HepG2 (cell line): ENCODE measurements around the gene ACTN4. TPM values are rescaled to one million over a fixed set of nuclear protein-coding genes. Genes with fewer than 3 reads are reported as not detected.

Experiments
- DMTF1 ChIP-seq: sonication (generic); formaldehyde crosslinking; IDR thresholded peaks from 2 replicates; pipeline ENCODE4 v1.4.0; 2020; ENCODE audit warnings: mild to moderate bottlenecking, missing genetic modification reagents
- ESRRA ChIP-seq: sonication (generic); formaldehyde crosslinking; IDR thresholded peaks from 2 replicates; pipeline ENCODE4 v1.5.1; 2020; ENCODE audit warnings: mild to moderate bottlenecking, low read depth, missing genetic modification reagents
- FOXK1 ChIP-seq: sonication (generic); formaldehyde crosslinking; IDR thresholded peaks from 2 replicates; pipeline ENCODE4 v1.4.0; 2020; ENCODE audit warnings: low read depth, missing genetic modification reagents, borderline replicate concordance
- KLF11 ChIP-seq: IDR thresholded peaks from 2 replicates; pipeline ENCODE4 v1.6.1; 2016; ENCODE audit warnings: missing compliant biosample characterization
- MBNL3 ChIP-seq: fragments of 250-450 bp; sonication (Bioruptor Pico); conservative IDR thresholded peaks from 2 replicates; pipeline ENCODE4 v1.8.0; 2022; ENCODE audit warnings: mild to moderate bottlenecking, inconsistent platforms
- MXI1 ChIP-seq: IDR thresholded peaks from 3 replicates; pipeline ENCODE4 v1.6.1; 2012; ENCODE audit warnings: low read depth, low read length, inconsistent platforms, borderline replicate concordance
- NFATC3 ChIP-seq: sonication (generic); formaldehyde crosslinking; IDR thresholded peaks from 2 replicates; pipeline ENCODE4 v1.5.1; 2020; ENCODE audit warnings: mild to moderate bottlenecking, missing genetic modification reagents
- PHF21A ChIP-seq: sonication (generic); formaldehyde crosslinking; IDR thresholded peaks from 2 replicates; pipeline ENCODE4 v1.5.0; 2020; ENCODE audit warnings: mild to moderate bottlenecking, missing genetic modification reagents
- PREB ChIP-seq: sonication (generic); formaldehyde crosslinking; IDR thresholded peaks from 2 replicates; pipeline ENCODE4 v1.4.0; 2020; ENCODE audit warnings: missing genetic modification reagents
- REL ChIP-seq: sonication (generic); formaldehyde crosslinking; conservative IDR thresholded peaks from 2 replicates; pipeline ENCODE4 v1.8.0; 2022; ENCODE audit warnings: mild to moderate bottlenecking, missing genetic modification reagents, moderate library complexity
- SNAI1 ChIP-seq: sonication (generic); formaldehyde crosslinking; IDR thresholded peaks from 2 replicates; pipeline ENCODE4 v1.5.0; 2020; ENCODE audit warnings: mild to moderate bottlenecking, missing genetic modification reagents, borderline replicate concordance
- SP140L ChIP-seq: sonication (generic); formaldehyde crosslinking; IDR thresholded peaks from 2 replicates; pipeline ENCODE4 v1.4.0; 2020; ENCODE audit warnings: missing genetic modification reagents, borderline replicate concordance
- SP2 ChIP-seq: sonication (generic); formaldehyde crosslinking; IDR thresholded peaks from 2 replicates; pipeline ENCODE4 v1.5.1; 2020; ENCODE audit warnings: mild to moderate bottlenecking, missing genetic modification reagents
- SRSF1 ChIP-seq: fragments of 200-400 bp; formaldehyde crosslinking; optimal IDR thresholded peaks from 2 replicates; pipeline ENCODE3; 2017; ENCODE audit warnings: mild to moderate bottlenecking, low read depth, low read length, moderate library complexity
- SRSF9 ChIP-seq: fragments of 200-400 bp; formaldehyde crosslinking; IDR thresholded peaks from 2 replicates; pipeline ENCODE4 v1.6.1; 2018; ENCODE audit warnings: borderline replicate concordance, mild to moderate bottlenecking, low read depth, low read length; ENCODE audit not compliant: insufficient read depth, poor library complexity, severe bottlenecking
- YY1 ChIP-seq: IDR thresholded peaks from 2 replicates; pipeline ENCODE4 v1.6.1; 2011; ENCODE audit warnings: low read length, low read depth, moderate library complexity, mild to moderate bottlenecking; ENCODE audit not compliant: insufficient read depth, insufficient replicate concordance
- ZFYVE20 ChIP-seq: sonication (generic); formaldehyde crosslinking; IDR thresholded peaks from 2 replicates; pipeline ENCODE4 v1.8.0; 2023; ENCODE audit warnings: low read depth, mild to moderate bottlenecking, moderate library complexity, missing genetic modification reagents, borderline replicate concordance
- ZMAT5 ChIP-seq: sonication (generic); formaldehyde crosslinking; IDR thresholded peaks from 2 replicates; pipeline ENCODE4 v1.5.0; 2020; ENCODE audit warnings: mild to moderate bottlenecking, low read depth, missing genetic modification reagents, borderline replicate concordance
- ZNF225 ChIP-seq: sonication (generic); formaldehyde crosslinking; IDR thresholded peaks from 2 replicates; pipeline ENCODE4 v1.4.0; 2020; ENCODE audit warnings: mild to moderate bottlenecking, missing genetic modification reagents
- ZNF280B ChIP-seq: sonication (generic); formaldehyde crosslinking; IDR thresholded peaks from 2 replicates; pipeline ENCODE4 v1.5.0; 2020; ENCODE audit warnings: missing genetic modification reagents, mild to moderate bottlenecking, borderline replicate concordance
- ZNF333 ChIP-seq: sonication (generic); formaldehyde crosslinking; IDR thresholded peaks from 2 replicates; pipeline ENCODE4 v1.4.0; 2020; ENCODE audit warnings: mild to moderate bottlenecking, missing genetic modification reagents, borderline replicate concordance
- ZNF558 ChIP-seq: sonication (generic); formaldehyde crosslinking; IDR thresholded peaks from 2 replicates; pipeline ENCODE4 v1.9.0; 2022; ENCODE audit warnings: mild to moderate bottlenecking, missing genetic modification reagents, borderline replicate concordance
- ZNF766 ChIP-seq: sonication (generic); formaldehyde crosslinking; IDR thresholded peaks from 2 replicates; pipeline ENCODE4 v1.5.0; 2020; ENCODE audit warnings: missing genetic modification reagents, borderline replicate concordance
- ZSCAN22 ChIP-seq: sonication (generic); formaldehyde crosslinking; IDR thresholded peaks from 2 replicates; pipeline ENCODE4 v1.4.0; 2020; ENCODE audit warnings: mild to moderate bottlenecking, missing genetic modification reagents
- ZSCAN29 ChIP-seq: sonication (generic); formaldehyde crosslinking; conservative IDR thresholded peaks from 2 replicates; pipeline ENCODE4 v1.4.0; 2020; ENCODE audit warnings: mild to moderate bottlenecking, missing genetic modification reagents
- polyA plus RNA-seq, 8 experiments: library from polyadenylated mRNA; depleted of rRNA in 3 of 8; stranded (reverse) in 7 of 8; unstranded in 1 of 8; fragments of >200 nt; fragmentation: Illumina TruSeq in 4 of 8; extraction: Trizol in 4 of 8; gene quantifications; 2 replicates each; pipeline versions ENCODE4 v1.2.1 to v1.2.3, GENCODE V29; 2011 to 2016; ENCODE audit warnings: low read depth in 4 of 8, missing spikeins in 1 of 8, mixed read lengths in 1 of 8; ENCODE audit not compliant: insufficient read depth in 1 of 8
- total RNA-seq, 5 experiments: library from RNA; depleted of rRNA; stranded (reverse); fragments of >200 nt; fragmentation: Illumina TruSeq; extraction: Trizol; gene quantifications; 2 replicates each; pipeline ENCODE4 v1.2.3, GENCODE V29; 2016; ENCODE audit warnings: low read depth in 1 of 5

Gene ACTN4
- total and polyA plus RNA-seq, 2 of the 13 experiments (the other 11 are each of a cell fraction or from before 2014, with no cell fraction given): 171 to 192 TPM

GRCh38 chr19:38759590-38760003 is 112.1 kb downstream of the ACTN4 start (continued):
- TF ChIP-seq DMTF1 (CRISPR knock-in tag): no peak
- TF ChIP-seq SRSF1: no peak
- no peak for TF ChIP-seq NFATC3 (CRISPR knock-in tag)
- TF ChIP-seq YY1: no peak
- TF ChIP-seq SP2 (CRISPR knock-in tag): no peak
- TF ChIP-seq ZNF280B (CRISPR knock-in tag): no peak
- TF ChIP-seq SNAI1: no peak
- peak; percentile 32; the same call in 1 of the 3 replicates for TF ChIP-seq MXI1
- TF ChIP-seq SP140L (CRISPR knock-in tag): no peak
- TF ChIP-seq PHF21A (CRISPR knock-in tag): peak; percentile 91
- TF ChIP-seq PREB (CRISPR knock-in tag): no peak
- TF ChIP-seq ZMAT5 (CRISPR knock-in tag): no peak
- no peak for TF ChIP-seq ZNF225
- no peak for TF ChIP-seq MBNL3
- TF ChIP-seq FOXK1: peak; percentile 83; the same call in 1 of the 2 replicates
- TF ChIP-seq ZSCAN22: no peak
- no peak for TF ChIP-seq ZFYVE20 (CRISPR knock-in tag)
- no peak for TF ChIP-seq ZNF766 (CRISPR knock-in tag)
- no peak for TF ChIP-seq ZNF558 (CRISPR knock-in tag)
- no peak for TF ChIP-seq REL (CRISPR knock-in tag)
- TF ChIP-seq SRSF9: no peak
- TF ChIP-seq ESRRA (CRISPR knock-in tag): peak; percentile 94
- no peak for TF ChIP-seq ZSCAN29
- TF ChIP-seq KLF11 (CRISPR knock-in tag): no peak
- no peak for TF ChIP-seq ZNF333 (CRISPR knock-in tag)
